HG03469 (cell line): ENCODE results near the gene ENG.

Experiments used
- ATAC-seq: cut with Tn5 transposase; IDR thresholded peaks from one replicate; pipeline ENCODE4 v1.9.1; 2021; ENCODE audit warnings: mild to moderate bottlenecking, moderate library complexity, moderate number of reproducible peaks; ENCODE audit not compliant: unreplicated experiment

ENG gene

GRCh38 chr9:127866535-127866934, 12.1 kb upstream of the ENG start:
- no peak for ATAC-seq

- no peak for ATAC-seq
Observed at GRCh38 chr9:127865645-127866464, 11.4 kb upstream of the ENG start.

GRCh38 chr9:127863191-127863621, 8.7 kb upstream of the ENG start:
- ATAC-seq = no peak

- ATAC-seq = no peak
Observed at GRCh38 chr9:127862075-127863011, 7.9 kb upstream of the ENG start.

- no peak for ATAC-seq
Observed at GRCh38 chr9:127860779-127861178, 6.3 kb upstream of the ENG start.

- no peak for ATAC-seq
Observed at GRCh38 chr9:127860260-127860659, 5.8 kb upstream of the ENG start.

GRCh38 chr9:127858041-127858512, 3.6 kb upstream of the ENG start:
- ATAC-seq = no peak

- no peak for ATAC-seq
Observed at GRCh38 chr9:127857278-127857677, 2.8 kb upstream of the ENG start.

- no peak for ATAC-seq
Observed at GRCh38 chr9:127856729-127857116, 2.3 kb upstream of the ENG start.

GRCh38 chr9:127856094-127856728, 1.8 kb upstream of the ENG start:
- no peak for ATAC-seq

- no peak for ATAC-seq
Observed at GRCh38 chr9:127855522-127855921, 1.1 kb upstream of the ENG start.

- ATAC-seq = no peak
Observed at GRCh38 chr9:127854960-127855359, 502 bp upstream of the ENG start.

GRCh38 chr9:127853312-127854183, 910 bp downstream of the ENG start:
- ATAC-seq = no peak

- ATAC-seq = no peak
Observed at GRCh38 chr9:127852829-127853228, 1.6 kb downstream of the ENG start.

- ATAC-seq = no peak
Observed at GRCh38 chr9:127850286-127850830, 4.1 kb downstream of the ENG start.

- no peak for ATAC-seq
Observed at GRCh38 chr9:127848756-127849504, 5.5 kb downstream of the ENG start.

- no peak for ATAC-seq
Observed at GRCh38 chr9:127847833-127848755, 6.4 kb downstream of the ENG start.

- ATAC-seq = no peak
Observed at GRCh38 chr9:127847178-127847510, 7.3 kb downstream of the ENG start.
